Measurements from ENCODE around the gene UNC45B.

The UNC45B gene

DNA sequence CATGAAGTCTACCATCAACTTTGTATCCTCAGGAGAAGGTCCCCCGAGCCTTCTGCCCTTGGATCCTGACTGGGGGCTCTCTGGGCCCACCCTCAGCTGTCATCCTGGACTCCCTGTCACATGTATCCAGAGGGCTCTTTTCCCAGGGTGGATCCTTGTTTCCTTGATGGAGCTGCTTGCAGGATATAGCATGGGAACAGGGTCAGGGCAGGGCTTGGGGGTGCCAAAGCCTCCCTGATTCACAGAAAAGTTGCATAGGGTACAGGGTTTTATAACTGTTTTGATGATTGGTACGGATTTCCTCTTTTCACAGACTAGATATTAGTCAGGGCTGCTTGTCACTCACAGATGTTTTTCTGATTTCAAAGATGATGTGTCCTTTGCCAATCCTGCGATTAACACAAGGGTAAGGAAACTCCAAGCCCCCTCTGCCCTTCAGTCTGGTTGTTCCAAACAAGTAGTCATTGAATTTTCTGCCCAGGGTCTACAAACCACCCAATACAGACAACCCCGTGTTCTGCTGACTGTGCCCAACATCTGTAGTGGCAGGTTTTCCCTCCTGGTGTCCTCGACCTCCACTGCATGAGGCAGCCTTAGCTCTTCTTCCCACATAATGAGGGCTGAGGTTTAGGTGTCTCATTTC lies 67.1 kb downstream of the UNC45B start:
- TF ChIP-seq, protein P1, sequence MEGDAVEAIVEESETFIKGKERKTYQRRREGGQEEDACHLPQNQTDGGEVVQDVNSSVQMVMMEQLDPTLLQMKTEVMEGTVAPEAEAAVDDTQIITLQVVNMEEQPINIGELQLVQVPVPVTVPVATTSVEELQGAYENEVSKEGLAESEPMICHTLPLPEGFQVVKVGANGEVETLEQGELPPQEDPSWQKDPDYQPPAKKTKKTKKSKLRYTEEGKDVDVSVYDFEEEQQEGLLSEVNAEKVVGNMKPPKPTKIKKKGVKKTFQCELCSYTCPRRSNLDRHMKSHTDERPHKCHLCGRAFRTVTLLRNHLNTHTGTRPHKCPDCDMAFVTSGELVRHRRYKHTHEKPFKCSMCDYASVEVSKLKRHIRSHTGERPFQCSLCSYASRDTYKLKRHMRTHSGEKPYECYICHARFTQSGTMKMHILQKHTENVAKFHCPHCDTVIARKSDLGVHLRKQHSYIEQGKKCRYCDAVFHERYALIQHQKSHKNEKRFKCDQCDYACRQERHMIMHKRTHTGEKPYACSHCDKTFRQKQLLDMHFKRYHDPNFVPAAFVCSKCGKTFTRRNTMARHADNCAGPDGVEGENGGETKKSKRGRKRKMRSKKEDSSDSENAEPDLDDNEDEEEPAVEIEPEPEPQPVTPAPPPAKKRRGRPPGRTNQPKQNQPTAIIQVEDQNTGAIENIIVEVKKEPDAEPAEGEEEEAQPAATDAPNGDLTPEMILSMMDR (IDR thresholded peaks at IDR 0.05; ENCODE audit: poor library complexity, severe bottlenecking), result no peak
- Histone ChIP-seq H3K36me3 (ENCODE audit: low read depth) (no peaks in the 10 kb centered on the region), H3K4me1 (ENCODE audit: insufficient read depth, poor library complexity, severe bottlenecking) (no peaks in the 10 kb centered on the region), H3K27ac (ENCODE audit: poor library complexity, severe bottlenecking) (no peak overlapping the region), H3K9me3 (ENCODE audit: severe bottlenecking) (no peaks in the 10 kb centered on the region), H3K27me3 (ENCODE audit: insufficient read depth, poor library complexity, severe bottlenecking) (no peaks in the 10 kb centered on the region), H3K4me3 (ENCODE audit: severe bottlenecking) (no peak overlapping the region)
- ATAC-seq (ENCODE audit: low read depth), result no peak
- no peak for DNase-seq (ENCODE audit: low spot score)

DNA sequence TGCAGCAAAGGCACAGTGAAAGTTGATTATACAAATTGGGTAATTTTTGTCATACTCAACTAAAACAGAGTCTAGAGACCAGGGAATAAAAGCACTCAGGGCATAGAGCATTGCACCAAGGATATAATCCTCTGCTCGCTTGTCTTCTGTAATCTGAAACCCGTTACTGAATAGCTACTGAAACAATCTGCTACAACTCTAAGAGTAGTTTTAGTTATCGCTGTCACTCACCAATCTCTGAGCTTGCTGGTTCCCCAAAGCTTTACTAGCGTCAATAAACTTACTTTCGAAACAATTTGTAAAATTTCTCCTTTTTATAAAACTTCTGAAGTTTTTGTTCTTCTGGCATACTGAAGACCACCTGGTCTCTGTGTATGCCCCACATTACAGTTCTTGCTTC lies 69.5 kb downstream of the UNC45B start:
- no peak for DNase-seq (ENCODE audit: low spot score)
- Histone ChIP-seq H3K4me1 (ENCODE audit: insufficient read depth, poor library complexity, severe bottlenecking) (no peaks in the 10 kb centered on the region), H3K9me3 (ENCODE audit: severe bottlenecking) (no peaks in the 10 kb centered on the region), H3K27me3 (ENCODE audit: insufficient read depth, poor library complexity, severe bottlenecking) (no peaks in the 10 kb centered on the region), H3K36me3 (ENCODE audit: low read depth) (no peaks in the 10 kb centered on the region), H3K27ac (ENCODE audit: poor library complexity, severe bottlenecking) (no peak overlapping the region), H3K4me3 (ENCODE audit: severe bottlenecking) (no peak overlapping the region)
- TF ChIP-seq, protein P1 (IDR thresholded peaks at IDR 0.05; ENCODE audit: poor library complexity, severe bottlenecking), result no peak
- no peak for ATAC-seq (ENCODE audit: low read depth)

DNA sequence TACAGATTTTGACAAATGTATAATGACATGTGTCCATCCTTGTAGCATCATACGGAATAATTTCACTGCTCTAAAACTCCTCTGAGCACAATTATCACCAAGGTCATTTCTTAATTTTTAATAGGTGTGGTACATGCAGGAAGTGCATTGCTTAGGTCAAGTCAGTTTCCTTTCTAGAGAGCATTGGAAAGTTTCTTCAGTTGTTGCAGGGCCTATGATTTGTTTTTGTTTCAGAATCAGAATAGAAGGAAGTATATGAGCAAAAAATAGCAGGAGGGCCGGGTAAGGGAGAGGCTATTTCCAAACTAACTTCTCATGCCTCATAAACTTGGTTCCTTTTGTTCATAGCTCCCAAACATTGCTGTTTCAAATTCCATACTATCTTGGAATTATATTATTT lies 71.3 kb downstream of the UNC45B start:
- H3K4me1 ChIP-seq (ENCODE audit: insufficient read depth, poor library complexity, severe bottlenecking), result no peaks in the 10 kb centered on the region
- DNase-seq (ENCODE audit: low spot score), result no peak
- no peak overlapping the region for H3K27ac ChIP-seq (ENCODE audit: poor library complexity, severe bottlenecking)
- TF ChIP-seq, protein P1 (IDR thresholded peaks at IDR 0.05; ENCODE audit: poor library complexity, severe bottlenecking), result no peak
- no peak for ATAC-seq (ENCODE audit: low read depth)
- no peak overlapping the region for H3K4me3 ChIP-seq (ENCODE audit: severe bottlenecking)
- no peaks in the 10 kb centered on the region for H3K9me3 ChIP-seq (ENCODE audit: severe bottlenecking)
- H3K36me3 ChIP-seq (ENCODE audit: low read depth), result no peaks in the 10 kb centered on the region
- H3K27me3 ChIP-seq (ENCODE audit: insufficient read depth, poor library complexity, severe bottlenecking), result no peaks in the 10 kb centered on the region

DNA sequence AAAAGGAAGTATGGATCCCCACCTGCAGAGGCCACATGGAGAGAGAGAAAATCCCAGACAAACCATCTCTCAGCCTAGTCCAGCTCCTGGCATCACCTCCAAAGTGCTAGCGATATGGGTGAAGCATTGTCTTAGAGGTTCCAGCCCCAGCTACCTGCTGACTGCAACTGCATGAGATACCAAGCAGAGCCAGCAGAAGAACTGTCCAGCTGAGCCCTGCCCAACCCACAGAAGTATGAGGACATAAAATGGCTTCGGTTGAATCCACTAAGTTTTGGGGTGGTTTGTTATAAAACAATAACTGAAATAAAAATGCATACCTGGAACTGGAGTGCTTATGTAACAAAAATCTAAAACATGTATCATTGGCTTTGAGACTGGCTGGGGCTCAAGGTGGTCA lies 74.8 kb downstream of the UNC45B start:
- Histone ChIP-seq H3K27ac (ENCODE audit: poor library complexity, severe bottlenecking) (no peak overlapping the region), H3K27me3 (ENCODE audit: insufficient read depth, poor library complexity, severe bottlenecking) (peaks cover 3% of the 10 kb centered on the region), H3K9me3 (ENCODE audit: severe bottlenecking) (no peaks in the 10 kb centered on the region), H3K4me1 (ENCODE audit: insufficient read depth, poor library complexity, severe bottlenecking) (no peaks in the 10 kb centered on the region), H3K4me3 (ENCODE audit: severe bottlenecking) (no peak overlapping the region), H3K36me3 (ENCODE audit: low read depth) (no peaks in the 10 kb centered on the region)
- no peak for ATAC-seq (ENCODE audit: low read depth)
- TF ChIP-seq, protein P1 (IDR thresholded peaks at IDR 0.05; ENCODE audit: poor library complexity, severe bottlenecking), result no peak
- no peak for DNase-seq (ENCODE audit: low spot score)

DNA sequence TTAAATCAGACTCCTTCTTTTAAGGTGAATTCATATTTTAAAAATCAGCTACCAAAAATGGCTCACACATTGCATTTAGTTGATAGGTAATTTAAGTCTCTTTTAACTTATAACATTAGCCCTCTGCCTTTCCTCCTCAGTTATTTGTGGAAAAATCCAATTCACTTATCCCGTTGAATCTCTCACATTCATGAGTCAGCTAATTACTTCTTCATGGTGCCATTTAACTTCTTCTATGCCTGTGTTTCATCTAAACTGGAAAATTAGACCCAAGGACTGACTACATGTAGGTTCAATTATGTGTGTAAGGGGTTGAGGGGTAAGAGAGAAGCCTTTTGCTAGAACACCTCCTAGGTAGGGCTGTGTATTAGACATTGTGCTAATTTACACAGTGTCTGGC lies 76.8 kb downstream of the UNC45B start:
- Histone ChIP-seq H3K27ac (ENCODE audit: poor library complexity, severe bottlenecking) (no peak overlapping the region), H3K9me3 (ENCODE audit: severe bottlenecking) (no peaks in the 10 kb centered on the region), H3K27me3 (ENCODE audit: insufficient read depth, poor library complexity, severe bottlenecking) (peaks cover 3% of the 10 kb centered on the region), H3K36me3 (ENCODE audit: low read depth) (no peaks in the 10 kb centered on the region), H3K4me3 (ENCODE audit: severe bottlenecking) (no peak overlapping the region), H3K4me1 (ENCODE audit: insufficient read depth, poor library complexity, severe bottlenecking) (no peaks in the 10 kb centered on the region)
- DNase-seq (ENCODE audit: low spot score), result no peak
- TF ChIP-seq, protein P1 (IDR thresholded peaks at IDR 0.05; ENCODE audit: poor library complexity, severe bottlenecking), result no peak
- no peak for ATAC-seq (ENCODE audit: low read depth)
